ENCODE measurements around the gene SKI.

The SKI gene

DNA sequence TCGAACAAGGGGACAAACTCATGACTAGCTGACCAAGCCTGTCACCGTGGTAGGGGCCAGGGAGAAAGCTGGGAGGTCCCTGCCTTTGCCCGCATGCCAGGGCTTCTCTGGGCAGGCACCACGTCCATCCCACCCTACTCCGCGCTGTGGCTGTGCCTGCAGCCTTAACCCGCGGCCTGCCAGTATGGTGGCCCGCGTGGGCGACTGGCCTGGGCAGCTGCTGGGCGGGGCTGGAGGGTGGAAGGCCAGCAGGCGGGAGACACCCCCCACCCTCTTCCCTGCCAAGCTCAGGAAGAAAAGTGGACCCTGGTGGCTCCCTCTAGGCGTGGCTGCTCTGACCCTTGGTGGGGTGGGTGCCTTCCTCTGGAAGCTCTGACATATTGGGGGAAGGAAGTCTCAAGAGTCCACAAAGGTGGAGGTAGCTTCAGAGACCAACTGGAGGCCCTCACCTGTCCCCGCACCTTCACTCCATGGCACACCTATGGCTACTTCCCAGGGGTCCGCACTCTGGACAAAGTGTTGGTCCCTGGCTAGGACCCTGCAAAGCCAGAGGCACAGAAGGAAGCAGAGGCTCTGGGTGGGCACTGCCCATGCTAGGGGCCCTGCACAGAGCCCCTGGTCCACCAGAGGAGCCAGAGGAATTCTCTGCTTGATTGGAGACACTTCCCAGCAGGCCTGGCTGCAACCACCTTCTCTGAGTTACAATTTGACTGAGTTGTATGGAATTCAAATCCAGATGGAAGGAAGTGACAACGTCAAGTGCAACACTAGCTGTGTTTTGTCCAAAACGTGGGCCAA lies 3.3 kb upstream of the SKI start:
- peaks cover 51% of the 10 kb centered on the region for H3K27me3 ChIP-seq (replicated peaks; ENCODE audit: insufficient read depth, low read length)
- no peaks in the 10 kb centered on the region for H3K9me2 ChIP-seq (replicated peaks; ENCODE audit: insufficient read depth, low read length)
- DNase-seq: no peak
- peaks cover 10% of the 10 kb centered on the region for H3K79me2 ChIP-seq (ENCODE audit: low read length)
- H3K4me2 ChIP-seq (ENCODE audit: low read depth, low read length): no peak overlapping the region
- no peak overlapping the region for H2AFZ ChIP-seq (ENCODE audit: low read length)
- no peaks in the 10 kb centered on the region for H4K20me1 ChIP-seq (ENCODE audit: insufficient read depth, low read length)
- H3K4me1 ChIP-seq (ENCODE audit: low read length): peaks cover 7% of the 10 kb centered on the region; the same call in 1 of the 2 replicates
- H3K9ac ChIP-seq (ENCODE audit: low read length): no peak overlapping the region
- no peaks in the 10 kb centered on the region for H3F3A ChIP-seq (ENCODE audit: insufficient read depth, low read length)
- H3K36me3 ChIP-seq (replicated peaks; ENCODE audit: insufficient read depth, low read length): no peaks in the 10 kb centered on the region
- H3K27ac ChIP-seq (ENCODE audit: low read length): no peak overlapping the region
- TF ChIP-seq EZH2phosphoT487 (IDR thresholded peaks at IDR 0.05; ENCODE audit: low read length) (no peak), EZH2 (optimal IDR thresholded peaks at IDR 0.05; ENCODE audit: low read depth, low read length) (no peak)
- TF ChIP-seq, protein P1, sequence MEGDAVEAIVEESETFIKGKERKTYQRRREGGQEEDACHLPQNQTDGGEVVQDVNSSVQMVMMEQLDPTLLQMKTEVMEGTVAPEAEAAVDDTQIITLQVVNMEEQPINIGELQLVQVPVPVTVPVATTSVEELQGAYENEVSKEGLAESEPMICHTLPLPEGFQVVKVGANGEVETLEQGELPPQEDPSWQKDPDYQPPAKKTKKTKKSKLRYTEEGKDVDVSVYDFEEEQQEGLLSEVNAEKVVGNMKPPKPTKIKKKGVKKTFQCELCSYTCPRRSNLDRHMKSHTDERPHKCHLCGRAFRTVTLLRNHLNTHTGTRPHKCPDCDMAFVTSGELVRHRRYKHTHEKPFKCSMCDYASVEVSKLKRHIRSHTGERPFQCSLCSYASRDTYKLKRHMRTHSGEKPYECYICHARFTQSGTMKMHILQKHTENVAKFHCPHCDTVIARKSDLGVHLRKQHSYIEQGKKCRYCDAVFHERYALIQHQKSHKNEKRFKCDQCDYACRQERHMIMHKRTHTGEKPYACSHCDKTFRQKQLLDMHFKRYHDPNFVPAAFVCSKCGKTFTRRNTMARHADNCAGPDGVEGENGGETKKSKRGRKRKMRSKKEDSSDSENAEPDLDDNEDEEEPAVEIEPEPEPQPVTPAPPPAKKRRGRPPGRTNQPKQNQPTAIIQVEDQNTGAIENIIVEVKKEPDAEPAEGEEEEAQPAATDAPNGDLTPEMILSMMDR (IDR thresholded peaks at IDR 0.05; ENCODE audit: low read length): no peak
- H3K9me3 ChIP-seq (replicated peaks; ENCODE audit: insufficient read depth, low read length): no peaks in the 10 kb centered on the region
- no peak overlapping the region for H3K4me3 ChIP-seq (ENCODE audit: low read length)

DNA sequence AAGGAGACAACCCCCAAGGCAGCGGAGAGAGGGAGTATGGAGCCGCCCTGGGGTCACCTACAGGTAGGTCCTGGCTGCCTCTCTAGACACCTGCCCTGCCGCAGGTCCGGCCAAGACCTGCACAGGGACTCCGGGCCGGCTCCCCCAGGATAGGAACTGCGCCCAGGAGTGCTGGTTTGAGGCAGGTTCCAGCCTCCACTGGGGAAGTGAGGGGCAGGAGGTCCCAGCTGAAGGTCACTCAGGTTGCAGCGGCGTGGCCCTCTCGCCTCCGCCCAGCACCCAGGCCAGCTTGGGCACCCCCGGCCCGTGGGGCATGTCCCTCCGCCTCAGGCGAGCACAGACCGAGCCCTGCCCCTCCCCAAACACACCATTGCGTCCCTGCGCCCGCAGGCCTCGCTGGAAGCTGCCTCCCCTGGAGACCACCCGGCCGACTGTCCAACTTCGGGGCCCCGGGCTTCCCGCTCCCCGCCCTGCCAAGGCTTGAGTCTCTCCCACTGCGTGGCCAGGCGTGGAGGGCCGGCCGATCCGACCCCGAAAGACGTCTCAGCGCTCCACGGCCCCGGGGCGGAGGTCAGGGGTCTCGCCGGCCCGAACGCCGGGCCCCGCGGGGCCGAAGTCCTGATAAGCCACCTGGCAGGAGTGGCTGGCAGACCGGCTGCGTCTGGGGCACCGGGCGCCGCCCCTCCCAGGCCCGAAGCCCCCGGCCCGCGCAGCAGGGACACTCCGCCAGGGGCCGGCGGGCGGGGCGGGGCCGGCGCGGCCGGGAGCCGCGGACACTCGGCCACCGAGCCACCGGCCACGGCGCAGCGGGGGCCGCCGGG lies 1.4 kb upstream of the SKI start:
- H3K4me2 ChIP-seq (ENCODE audit: low read depth, low read length): peak overlapping the region; percentile 92; the same call in 1 of the 2 replicates
- no peak overlapping the region for H2AFZ ChIP-seq (ENCODE audit: low read length)
- no peaks in the 10 kb centered on the region for H3K9me2 ChIP-seq (replicated peaks; ENCODE audit: insufficient read depth, low read length)
- peaks cover 36% of the 10 kb centered on the region for H3K27me3 ChIP-seq (replicated peaks; ENCODE audit: insufficient read depth, low read length)
- no peaks in the 10 kb centered on the region for H3F3A ChIP-seq (ENCODE audit: insufficient read depth, low read length)
- H3K4me3 ChIP-seq (ENCODE audit: low read length): peak overlapping the region; percentile 69
- H4K20me1 ChIP-seq (ENCODE audit: insufficient read depth, low read length): no peaks in the 10 kb centered on the region
- H3K9ac ChIP-seq (ENCODE audit: low read length): peak overlapping the region; percentile 82; the same call in 1 of the 2 replicates
- no peak for DNase-seq
- TF ChIP-seq EZH2phosphoT487 (IDR thresholded peaks at IDR 0.05; ENCODE audit: low read length) (no peak), EZH2 (optimal IDR thresholded peaks at IDR 0.05; ENCODE audit: low read depth, low read length) (no peak)
- TF ChIP-seq, protein P1 (IDR thresholded peaks at IDR 0.05; ENCODE audit: low read length): no peak
- no peaks in the 10 kb centered on the region for H3K36me3 ChIP-seq (replicated peaks; ENCODE audit: insufficient read depth, low read length)
- H3K79me2 ChIP-seq (ENCODE audit: low read length): peaks cover 29% of the 10 kb centered on the region
- no peak overlapping the region for H3K27ac ChIP-seq (ENCODE audit: low read length)
- H3K9me3 ChIP-seq (replicated peaks; ENCODE audit: insufficient read depth, low read length): no peaks in the 10 kb centered on the region
- H3K4me1 ChIP-seq (ENCODE audit: low read length): peaks cover 14% of the 10 kb centered on the region; the same call in 1 of the 2 replicates

DNA sequence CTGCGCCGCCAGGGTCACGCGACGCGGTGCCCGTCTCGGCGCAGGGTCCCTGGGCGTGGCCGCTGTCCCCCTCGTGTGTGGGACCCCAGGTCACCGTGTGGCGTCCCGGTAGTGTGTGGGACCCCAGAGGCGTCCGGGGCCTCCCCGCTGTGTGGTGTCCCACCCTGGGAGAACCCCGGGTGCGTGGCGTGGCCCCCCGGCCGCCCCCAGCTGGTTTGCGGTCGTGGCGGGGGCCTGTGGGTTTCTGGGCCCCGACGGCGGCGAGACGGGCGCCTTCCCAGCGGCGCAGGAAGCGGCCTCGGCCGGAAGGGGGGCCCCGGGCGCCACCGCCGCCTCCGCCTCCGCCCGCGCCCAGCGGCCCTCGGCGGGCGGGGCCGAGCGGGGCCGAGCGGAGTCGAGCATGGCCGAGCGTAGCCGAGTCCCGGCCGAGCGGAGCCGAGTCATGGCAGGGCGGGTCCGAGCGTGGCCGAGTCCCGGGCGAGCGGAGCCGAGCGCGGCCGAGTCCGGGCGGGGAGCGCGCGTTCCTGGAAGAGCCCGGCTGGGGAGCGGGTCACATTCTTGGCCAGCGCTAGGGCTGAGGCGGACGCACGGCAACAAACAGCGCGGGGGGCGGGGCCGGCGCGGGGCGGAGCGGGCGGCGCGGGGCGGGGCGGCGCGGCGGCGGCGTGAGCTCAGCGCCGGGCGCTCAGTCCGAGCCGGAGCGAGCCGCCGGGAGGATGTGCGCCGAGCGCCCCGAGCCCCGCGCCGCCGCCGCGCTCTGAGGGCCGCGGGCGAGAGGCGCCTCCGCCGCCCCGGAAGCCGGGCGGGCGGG lies 568 bp upstream of the SKI start:
- Histone ChIP-seq H3K9ac (ENCODE audit: low read length) (peak overlapping the region; percentile 82), H3K27ac (ENCODE audit: low read length) (peak overlapping the region; percentile 38; the same call in 1 of the 2 replicates), H3K4me2 (ENCODE audit: low read depth, low read length) (peak overlapping the region; percentile 92; the same call in 1 of the 2 replicates), H3K4me3 (ENCODE audit: low read length) (peak overlapping the region; percentile 69), H4K20me1 (ENCODE audit: insufficient read depth, low read length) (no peaks in the 10 kb centered on the region), H2AFZ (ENCODE audit: low read length) (peak overlapping the region; percentile 94), H3K36me3 (replicated peaks; ENCODE audit: insufficient read depth, low read length) (no peaks in the 10 kb centered on the region), H3F3A (ENCODE audit: insufficient read depth, low read length) (no peaks in the 10 kb centered on the region), H3K9me2 (replicated peaks; ENCODE audit: insufficient read depth, low read length) (no peaks in the 10 kb centered on the region), H3K27me3 (replicated peaks; ENCODE audit: insufficient read depth, low read length) (peaks cover 34% of the 10 kb centered on the region), H3K9me3 (replicated peaks; ENCODE audit: insufficient read depth, low read length) (no peaks in the 10 kb centered on the region), H3K79me2 (ENCODE audit: low read length) (peaks cover 37% of the 10 kb centered on the region), H3K4me1 (ENCODE audit: low read length) (peaks cover 14% of the 10 kb centered on the region; the same call in 1 of the 2 replicates)
- peak; percentile 96 for DNase-seq
- TF ChIP-seq EZH2phosphoT487 (IDR thresholded peaks at IDR 0.05; ENCODE audit: low read length): no peak
- TF ChIP-seq EZH2 (optimal IDR thresholded peaks at IDR 0.05; ENCODE audit: low read depth, low read length): no peak
- TF ChIP-seq, protein P1 (IDR thresholded peaks at IDR 0.05; ENCODE audit: low read length): no peak

Data from MM.1S (cell line).